PC-3 (cell line): ENCODE results near the gene RNF208. TPM values are rescaled to one million over a fixed set of nuclear protein-coding genes. Genes with fewer than 3 reads are reported as not detected.

Source experiments
- ATAC-seq: fragments of 200-7000 bp; cut with Tn5 transposase; 2 replicates; pipeline ENCODE4 v1.9.1; 2020; ENCODE audit warnings: mild to moderate bottlenecking, moderate library complexity
- BruUV-seq: library from RNA; stranded (reverse); fragments of 400-500 nt; replicated peaks from 2 replicates; lab custom pipeline; 2021; lab: Mats Ljungman, UMichigan
- CTCF ChIA-PET: fragments of 300-600 bp; sonication (Branson Sonifier 250); formaldehyde crosslinking; loops from one replicate; lab custom pipeline; 2022; ENCODE audit warnings: antibody characterized with exemption; lab: Charles Lee
- POLR2A ChIA-PET: fragments of 300-600 bp; sonication (Branson Sonifier 250); formaldehyde crosslinking; loops from one replicate; lab custom pipeline; 2022; ENCODE audit warnings: antibody characterized with exemption; ENCODE audit not compliant: unreplicated experiment; lab: Charles Lee
- DNase-seq: peaks from one replicate; pipeline ENCODE4 v3.0.0-alpha.2; 2015
- H2AFZ ChIP-seq: fragments of 300-600 bp; sonication (generic); 2 replicates; pipeline ENCODE4 v1.6.0; 2016; ENCODE audit warnings: antibody characterized with exemption, low read length
- H3F3A ChIP-seq: fragments of 300-600 bp; sonication (generic); one replicate; pipeline ENCODE4 v1.6.0; 2017; ENCODE audit warnings: antibody characterized with exemption, low read length, control low read depth, mild to moderate bottlenecking; ENCODE audit not compliant: unreplicated experiment
- H3K27ac ChIP-seq: fragments of 300-600 bp; sonication (generic); 2 replicates; pipeline ENCODE4 v1.5.1; 2016; ENCODE audit warnings: mild to moderate bottlenecking, low read length
- H3K27me3 ChIP-seq: fragments of 300-600 bp; sonication (generic); 2 replicates; pipeline ENCODE4 v1.6.1; 2016; ENCODE audit warnings: low read length, mixed read lengths
- H3K36me3 ChIP-seq: fragments of 300-600 bp; sonication (generic); 2 replicates; pipeline ENCODE4 v1.6.1; 2016; ENCODE audit warnings: low read depth, mixed run types, low read length, mixed read lengths
- H3K4me1 ChIP-seq: fragments of 300-600 bp; sonication (generic); 2 replicates; pipeline ENCODE4 v1.5.1; 2016; ENCODE audit warnings: low read length; ENCODE audit not compliant: insufficient read depth
- H3K4me2 ChIP-seq: fragments of 300-600 bp; sonication (generic); 2 replicates; pipeline ENCODE4 v1.6.0; 2016; ENCODE audit warnings: low read length
- H3K4me3 ChIP-seq: fragments of 300-600 bp; sonication (generic); 2 replicates; pipeline ENCODE4 v1.5.1; 2016; ENCODE audit warnings: mild to moderate bottlenecking, low read length, mixed read lengths
- H3K79me2 ChIP-seq: fragments of 300-600 bp; sonication (generic); 2 replicates; pipeline ENCODE4 v1.6.1; 2017; ENCODE audit warnings: low read length, mixed read lengths
- H3K9ac ChIP-seq: fragments of 300-600 bp; sonication (generic); 2 replicates; pipeline ENCODE4 v1.6.0; 2016; ENCODE audit warnings: mild to moderate bottlenecking, low read length
- H3K9me2 ChIP-seq: fragments of 300-600 bp; sonication (generic); replicated peaks from 2 replicates; pipeline ENCODE4 v1.6.1; 2016; ENCODE audit warnings: mixed run types, low read length, mixed read lengths
- H3K9me3 ChIP-seq: fragments of 300-600 bp; sonication (generic); 2 replicates; pipeline ENCODE4 v1.6.1; 2016; ENCODE audit warnings: low read length, mixed read lengths
- H4K20me1 ChIP-seq: fragments of 300-600 bp; sonication (generic); 2 replicates; pipeline ENCODE4 v1.6.1; 2016; ENCODE audit warnings: low read length, mixed read lengths
- CTCF ChIP-seq: fragments of 300-600 bp; sonication (generic); conservative IDR thresholded peaks from 2 replicates; pipeline ENCODE4 v1.5.1; 2017; ENCODE audit warnings: antibody characterized with exemption, low read depth, mild to moderate bottlenecking, low read length
- EZH2 ChIP-seq: fragments of 300-600 bp; sonication (generic); IDR thresholded peaks from one replicate; pipeline ENCODE4 v1.6.1; 2017; ENCODE audit warnings: antibody characterized with exemption, mild to moderate bottlenecking, low read length; ENCODE audit not compliant: unreplicated experiment
- EZH2phosphoT487 ChIP-seq: fragments of 300-600 bp; sonication (generic); IDR thresholded peaks from 2 replicates; pipeline ENCODE4 v1.6.1; 2018; ENCODE audit warnings: mild to moderate bottlenecking, antibody characterized with exemption, low read length, borderline replicate concordance
- intact Hi-C: fragments of 100-400 bp; cut with micrococcal nuclease; formaldehyde crosslinking; loops from 2 replicates; pipeline ENCODE4 v1.9.0; 2023
- total RNA-seq: library from RNA; depleted of rRNA; stranded (reverse); fragments of >200 nt; gene quantifications from 2 replicates; pipeline ENCODE4 v1.2.3, GENCODE V29; 2014

Gene RNF208
- total RNA-seq, 1 experiment from 2014 or later, result 1.7 TPM

GRCh38 chr9:137236936-137237421 is 14.9 kb upstream of the RNF208 start:
- H3F3A ChIP-seq, result no peaks in the 10 kb centered on the region
- no peak for TF ChIP-seq CTCF
- no peak for TF ChIP-seq EZH2phosphoT487
- TF ChIP-seq EZH2, result no peak
- no peak for ATAC-seq
- H3K36me3 ChIP-seq, result peaks cover 4% of the 10 kb centered on the region
- no peaks in the 10 kb centered on the region for H3K9me2 ChIP-seq
- BruUV-seq, result no TSS peak
- no peaks in the 10 kb centered on the region for H3K27me3 ChIP-seq
- H3K9me3 ChIP-seq, result no peaks in the 10 kb centered on the region
- H2AFZ ChIP-seq, result no peak overlapping the region
- no peak for DNase-seq
- intact Hi-C loops, result no loop called here
- peaks cover 4% of the 10 kb centered on the region for H4K20me1 ChIP-seq
- H3K79me2 ChIP-seq, result peaks cover 30% of the 10 kb centered on the region
- H3K4me2 ChIP-seq, result no peak overlapping the region
- no peak overlapping the region for H3K27ac ChIP-seq
- peaks cover 22% of the 10 kb centered on the region for H3K4me1 ChIP-seq
- no peak overlapping the region for H3K4me3 ChIP-seq
- no peak overlapping the region for H3K9ac ChIP-seq
- CTCF ChIA-PET, result interaction anchor here (0.5 to 1.0 kb wide), 5 partner anchors 10 to 166 kb away, joined by 3 to 8 read pairs (median 4); partner anchors contain the start of gene RNF224
- POLR2A ChIA-PET, result no interaction called here

GRCh38 chr9:137236238-137236935 is 14.3 kb upstream of the RNF208 start:
- intact Hi-C loops, result no loop called here
- Histone ChIP-seq H2AFZ (no peak overlapping the region), H3K27me3 (no peaks in the 10 kb centered on the region), H3K4me3 (no peak overlapping the region), H4K20me1 (no peaks in the 10 kb centered on the region), H3K36me3 (no peaks in the 10 kb centered on the region), H3K9ac (no peak overlapping the region), H3F3A (no peaks in the 10 kb centered on the region), H3K79me2 (peaks cover 25% of the 10 kb centered on the region), H3K4me1 (peaks cover 22% of the 10 kb centered on the region), H3K27ac (no peak overlapping the region), H3K4me2 (no peak overlapping the region), H3K9me2 (no peaks in the 10 kb centered on the region), H3K9me3 (no peaks in the 10 kb centered on the region)
- TF ChIP-seq EZH2phosphoT487 (no peak), CTCF (peak; percentile 92)
- DNase-seq, result peak; percentile 74
- no TSS peak for BruUV-seq
- ChIA-PET CTCF (interaction anchor here (0.5 to 1.0 kb wide), 5 partner anchors 9 to 166 kb away, joined by 3 to 8 read pairs (median 4); partner anchors contain the start of gene RNF224), POLR2A (no interaction called here)
- ATAC-seq, result peak; percentile 20
